NT2/D1 (cell line): ENCODE results near the gene RCAN1.
A peak's percentile ranks its signal among the peaks of the same experiment; 100 is the strongest.

ENCODE experiments used
- DNase-seq: peaks from one replicate; pipeline ENCODE4 v3.0.0-alpha.2; 2011; ENCODE audit warnings: low read depth, low spot score
- H3K27me3 ChIP-seq: 2 replicates; pipeline ENCODE4 v1.6.0; 2011; ENCODE audit warnings: mild to moderate bottlenecking; ENCODE audit not compliant: insufficient read length, insufficient read depth
- H3K36me3 ChIP-seq: 2 replicates; pipeline ENCODE4 v1.6.1; 2011; ENCODE audit warnings: mild to moderate bottlenecking, low read length, mixed read lengths; ENCODE audit not compliant: insufficient read depth, insufficient read length
- H3K4me1 ChIP-seq: 2 replicates; pipeline ENCODE4 v1.5.1; 2011; ENCODE audit not compliant: insufficient read depth, insufficient read length
- H3K4me3 ChIP-seq: 2 replicates; pipeline ENCODE4 v1.5.1; 2011; ENCODE audit warnings: low read depth; ENCODE audit not compliant: insufficient read length
- H3K9ac ChIP-seq: 2 replicates; pipeline ENCODE4 v1.6.0; 2011; ENCODE audit warnings: low read depth; ENCODE audit not compliant: insufficient read length
- H3K9me3 ChIP-seq: 2 replicates; pipeline ENCODE4 v1.5.1; 2011; ENCODE audit warnings: mild to moderate bottlenecking, low read length; ENCODE audit not compliant: insufficient read depth
- SUZ12 ChIP-seq: IDR thresholded peaks from 2 replicates; pipeline ENCODE4 v1.6.1; 2011; ENCODE audit not compliant: insufficient read length, insufficient read depth; ENCODE audit errors: extremely low read depth
- YY1 ChIP-seq: IDR thresholded peaks from 2 replicates; pipeline ENCODE4 v1.6.1; 2011; ENCODE audit not compliant: insufficient read length, insufficient read depth
- ZNF274 ChIP-seq: IDR thresholded peaks from 2 replicates; pipeline ENCODE4 v1.6.1; 2011; ENCODE audit warnings: mild to moderate bottlenecking, low read depth, low read length

RCAN1 gene

DNA sequence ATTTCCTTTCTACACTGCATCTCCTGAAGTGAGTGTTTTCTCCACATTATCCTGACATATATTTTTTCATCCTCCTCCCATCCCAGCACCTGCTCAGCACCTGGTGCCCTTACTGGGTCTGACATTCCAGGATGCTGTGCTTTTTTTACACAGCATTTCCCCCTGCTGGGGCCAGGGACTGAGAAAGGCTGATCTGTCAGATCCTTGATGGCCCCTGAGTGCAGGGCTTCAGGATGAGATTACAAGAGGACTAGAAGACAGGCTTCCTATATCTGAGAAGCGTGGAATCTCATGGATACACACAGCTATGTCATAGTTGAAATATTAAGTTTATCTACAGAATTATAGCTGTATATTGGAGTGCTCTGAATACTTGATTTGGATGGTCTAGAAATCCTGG lies 24.4 kb downstream of the RCAN1 start:
- no peaks in the 10 kb centered on the region for H3K27me3 ChIP-seq
- no peak overlapping the region for H3K4me3 ChIP-seq
- no peak overlapping the region for H3K9ac ChIP-seq
- H3K36me3 ChIP-seq, result no peaks in the 10 kb centered on the region
- no peaks in the 10 kb centered on the region for H3K9me3 ChIP-seq
- no peak for DNase-seq
- H3K4me1 ChIP-seq, result no peaks in the 10 kb centered on the region
- TF ChIP-seq YY1 (no peak), SUZ12 (no peak), ZNF274 (no peak)

DNA sequence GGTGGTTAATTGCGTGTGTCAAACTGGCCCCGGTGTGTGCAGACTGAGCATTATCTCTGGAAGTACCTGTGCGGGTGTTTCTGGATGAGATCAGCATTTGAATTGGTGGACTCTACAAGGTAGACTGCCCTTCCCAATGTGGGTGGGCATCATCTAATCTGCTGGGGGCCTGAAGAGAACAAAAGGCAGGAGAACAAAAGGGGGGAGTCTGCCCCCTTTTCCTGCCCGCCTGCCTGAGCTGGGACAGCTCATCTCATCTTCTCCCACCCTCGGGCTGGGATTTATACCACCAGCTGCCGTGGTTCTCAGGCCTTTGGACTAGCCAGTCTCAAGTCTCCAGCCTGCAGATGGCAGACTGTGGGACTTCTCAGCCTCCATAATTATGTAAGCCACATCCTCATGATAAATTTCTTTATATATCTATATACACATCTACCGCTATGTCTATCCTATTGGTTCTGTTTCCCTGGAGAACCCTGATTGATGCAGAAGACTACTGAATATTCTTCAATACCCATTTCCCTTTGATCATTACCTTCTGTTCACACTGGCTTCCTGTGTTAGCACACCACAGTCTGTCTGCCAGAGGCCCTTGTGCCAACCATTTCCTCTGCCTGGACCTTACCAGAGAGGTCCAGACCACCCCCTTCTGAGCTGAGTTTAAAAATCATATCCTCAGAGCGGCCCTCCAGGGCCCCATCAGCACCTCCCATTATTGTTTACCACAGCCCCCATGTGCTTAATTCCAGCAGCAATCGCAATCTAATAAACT lies 25.2 kb downstream of the RCAN1 start:
- Histone ChIP-seq H3K4me3 (no peak overlapping the region), H3K36me3 (no peaks in the 10 kb centered on the region), H3K27me3 (no peaks in the 10 kb centered on the region), H3K4me1 (no peaks in the 10 kb centered on the region), H3K9me3 (no peaks in the 10 kb centered on the region), H3K9ac (no peak overlapping the region)
- no peak for DNase-seq
- TF ChIP-seq ZNF274, result no peak
- no peak for TF ChIP-seq YY1
- no peak for TF ChIP-seq SUZ12

- Histone ChIP-seq H3K36me3 (no peaks in the 10 kb centered on the region), H3K27me3 (no peaks in the 10 kb centered on the region), H3K4me1 (no peaks in the 10 kb centered on the region), H3K4me3 (no peak overlapping the region), H3K9me3 (no peaks in the 10 kb centered on the region), H3K9ac (no peak overlapping the region)
- TF ChIP-seq YY1 (no peak), ZNF274 (no peak), SUZ12 (no peak)
- no peak for DNase-seq
Measured at GRCh38 chr21:34583926-34584563, 30.9 kb downstream of the RCAN1 start.

DNA sequence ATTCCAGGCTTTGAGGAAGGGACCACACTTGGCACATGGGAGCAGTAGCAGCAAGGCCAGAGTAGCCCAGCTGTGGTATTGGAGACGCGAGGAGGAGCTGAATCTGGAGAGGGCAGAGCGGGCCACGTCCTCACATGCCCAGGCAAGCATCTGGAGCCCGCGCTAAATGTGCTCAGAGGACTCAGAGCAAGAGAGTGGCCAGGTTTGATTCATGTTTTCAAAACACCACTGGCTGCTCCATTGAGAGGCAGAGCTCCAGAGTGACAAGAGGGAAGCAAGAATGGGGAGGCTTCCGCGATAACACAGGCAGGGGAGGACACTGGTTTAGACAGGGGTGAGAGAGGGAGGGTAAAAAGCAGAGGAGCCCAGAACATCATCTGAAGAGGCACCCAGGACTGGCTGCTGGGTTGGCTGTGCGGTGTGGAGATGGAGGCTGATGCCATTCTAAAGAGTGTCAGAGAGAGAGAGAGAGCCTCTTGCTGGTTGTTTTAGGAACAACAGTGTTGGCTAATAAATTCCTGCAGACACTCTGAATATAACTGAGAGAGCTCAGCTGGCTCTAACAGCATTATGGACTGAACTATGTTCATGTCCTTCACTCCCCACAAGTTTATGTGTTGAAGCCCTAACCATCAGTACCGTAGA lies 32.3 kb downstream of the RCAN1 start:
- Histone ChIP-seq H3K4me1 (no peaks in the 10 kb centered on the region), H3K27me3 (no peaks in the 10 kb centered on the region), H3K4me3 (no peak overlapping the region), H3K9me3 (no peaks in the 10 kb centered on the region), H3K36me3 (no peaks in the 10 kb centered on the region), H3K9ac (no peak overlapping the region)
- peak; percentile 20 for DNase-seq
- TF ChIP-seq SUZ12 (no peak), YY1 (no peak), ZNF274 (no peak)

GRCh38 chr21:34580181-34580700 lies 34.7 kb downstream of the RCAN1 start:
- no peaks in the 10 kb centered on the region for H3K36me3 ChIP-seq
- DNase-seq, result no peak
- no peak overlapping the region for H3K9ac ChIP-seq
- TF ChIP-seq SUZ12 (no peak), ZNF274 (no peak), YY1 (no peak)
- H3K4me3 ChIP-seq, result no peak overlapping the region
- H3K27me3 ChIP-seq, result no peaks in the 10 kb centered on the region
- H3K4me1 ChIP-seq, result no peaks in the 10 kb centered on the region
- H3K9me3 ChIP-seq, result no peaks in the 10 kb centered on the region

- DNase-seq, result no peak
- no peak for TF ChIP-seq ZNF274
- no peak for TF ChIP-seq SUZ12
- no peak for TF ChIP-seq YY1
- H3K9ac ChIP-seq, result no peak overlapping the region
- no peaks in the 10 kb centered on the region for H3K4me1 ChIP-seq
- H3K4me3 ChIP-seq, result no peak overlapping the region
- no peaks in the 10 kb centered on the region for H3K27me3 ChIP-seq
- no peaks in the 10 kb centered on the region for H3K9me3 ChIP-seq
- no peaks in the 10 kb centered on the region for H3K36me3 ChIP-seq
Measured at GRCh38 chr21:34579411-34579810, 35.5 kb downstream of the RCAN1 start.

DNA sequence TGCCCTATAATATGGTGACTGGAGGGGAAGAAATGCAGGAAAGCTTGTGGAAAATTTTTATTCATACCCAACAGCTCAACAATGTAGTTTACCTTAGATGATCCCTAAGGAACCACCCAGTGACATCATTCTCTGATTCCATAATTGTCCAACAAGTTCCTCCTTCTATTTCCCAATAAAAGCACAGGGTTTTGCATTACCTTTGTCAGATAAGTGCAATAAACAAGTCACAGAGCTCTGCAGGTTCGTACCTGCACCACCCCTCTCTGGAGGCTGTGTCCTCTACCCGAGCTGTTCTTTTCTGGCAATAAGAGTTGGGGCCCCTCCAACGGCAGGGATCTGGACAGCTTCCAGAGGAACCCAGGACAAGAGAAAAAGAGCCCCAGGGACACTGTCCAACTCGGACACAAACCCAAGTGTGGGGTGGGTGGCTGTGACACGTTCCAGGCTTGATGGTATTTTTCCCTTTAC lies 38.8 kb downstream of the RCAN1 start:
- no peak overlapping the region for H3K9ac ChIP-seq
- H3K9me3 ChIP-seq, result peaks cover 11% of the 10 kb centered on the region; the same call in 1 of the 2 replicates
- no peak for DNase-seq
- TF ChIP-seq ZNF274 (no peak), SUZ12 (no peak), YY1 (no peak)
- no peaks in the 10 kb centered on the region for H3K36me3 ChIP-seq
- H3K4me1 ChIP-seq, result no peaks in the 10 kb centered on the region
- H3K4me3 ChIP-seq, result no peak overlapping the region
- no peaks in the 10 kb centered on the region for H3K27me3 ChIP-seq
